HG03460 (cell line): ENCODE results near the gene AP3S2.
"Not testable (repeated sequence)": the region's sequence is repeated elsewhere in the genome, so short reads cannot be mapped to it uniquely, and the experiment has no call there.

Experiments used
- ATAC-seq: cut with Tn5 transposase; IDR thresholded peaks from one replicate; pipeline ENCODE4 v1.9.1; 2021; ENCODE audit not compliant: unreplicated experiment

AP3S2 gene

GRCh38 chr15:89803941-89804800 is 89.6 kb downstream of the AP3S2 start:
- ATAC-seq: no peak

GRCh38 chr15:89802986-89803824 is 90.6 kb downstream of the AP3S2 start:
- no peak for ATAC-seq

- ATAC-seq: no peak
Observed at GRCh38 chr15:89802231-89802928, 91.4 kb downstream of the AP3S2 start.

- ATAC-seq: no peak
Observed at GRCh38 chr15:89801471-89802195, 92.2 kb downstream of the AP3S2 start.

GRCh38 chr15:89799918-89800498 is 93.8 kb downstream of the AP3S2 start:
- no peak for ATAC-seq

- no peak for ATAC-seq
Observed at GRCh38 chr15:89799011-89799911, 94.5 kb downstream of the AP3S2 start.

- ATAC-seq: no peak
Observed at GRCh38 chr15:89797678-89798201, 96.1 kb downstream of the AP3S2 start.

GRCh38 chr15:89795996-89796395 is 97.8 kb downstream of the AP3S2 start:
- no peak for ATAC-seq

- no peak for ATAC-seq
Observed at GRCh38 chr15:89794627-89795241, 99.1 kb downstream of the AP3S2 start.

GRCh38 chr15:89792106-89792805 is 101.5 kb downstream of the AP3S2 start:
- no peak for ATAC-seq

- ATAC-seq: no peak
Observed at GRCh38 chr15:89790661-89791060, 103.1 kb downstream of the AP3S2 start.

GRCh38 chr15:89790206-89790605 is 103.6 kb downstream of the AP3S2 start:
- no peak for ATAC-seq

GRCh38 chr15:89788585-89788984 is 105.2 kb downstream of the AP3S2 start:
- not testable (repeated sequence) for ATAC-seq

- no peak for ATAC-seq
Observed at GRCh38 chr15:89787944-89788343, 105.8 kb downstream of the AP3S2 start.

- ATAC-seq: no peak
Observed at GRCh38 chr15:89785774-89786140, 108.0 kb downstream of the AP3S2 start.

- ATAC-seq: no peak
Observed at GRCh38 chr15:89785064-89785773, 108.6 kb downstream of the AP3S2 start.

- ATAC-seq: no peak
Observed at GRCh38 chr15:89784686-89784960, 109.2 kb downstream of the AP3S2 start.
